22Rv1 (cell line): ENCODE measurements around the gene MLLT3.

Source experiments
- CTCF ChIP-seq: fragments of 450-650 bp; IDR thresholded peaks from 2 replicates; pipeline ENCODE4 v1.5.1; 2017; ENCODE audit warnings: mild to moderate bottlenecking
- ZFX ChIP-seq: fragments of 450-650 bp; IDR thresholded peaks from 2 replicates; pipeline ENCODE4 v1.6.1; 2017; ENCODE audit warnings: antibody characterized with exemption, borderline replicate concordance

- TF ChIP-seq CTCF (no peak), ZFX (no peak)
These were observed 41.6 kb downstream of the MLLT3 start for GRCh38 chr9:20580673-20581072.
